Thyroid gland (tissue), 4 donors: ENCODE measurements around the gene ADAM30.

Experiments used
- POLR2A ChIP-seq, 2 donors: fragments of 450-650 bp; IDR thresholded peaks; one replicate each; pipeline ENCODE4 v1.6.1; 2017; ENCODE audit warnings: antibody characterized with exemption in 2 of 2, mild to moderate bottlenecking in 2 of 2, moderate library complexity in 1 of 2
- TF ChIP-seq, protein P1 (sequence below), 6 experiments: fragments of 200-600 bp in 3 of 6; fragments of 450-650 bp in 3 of 6; sonication (generic) in 3 of 6; IDR thresholded peaks; one replicate each; pipeline ENCODE4 v1.5.1; 2016 to 2019; ENCODE audit warnings: antibody characterized with exemption in 6 of 6, mild to moderate bottlenecking in 2 of 6, inconsistent platforms in 1 of 6, moderate library complexity in 1 of 6

DNA sequence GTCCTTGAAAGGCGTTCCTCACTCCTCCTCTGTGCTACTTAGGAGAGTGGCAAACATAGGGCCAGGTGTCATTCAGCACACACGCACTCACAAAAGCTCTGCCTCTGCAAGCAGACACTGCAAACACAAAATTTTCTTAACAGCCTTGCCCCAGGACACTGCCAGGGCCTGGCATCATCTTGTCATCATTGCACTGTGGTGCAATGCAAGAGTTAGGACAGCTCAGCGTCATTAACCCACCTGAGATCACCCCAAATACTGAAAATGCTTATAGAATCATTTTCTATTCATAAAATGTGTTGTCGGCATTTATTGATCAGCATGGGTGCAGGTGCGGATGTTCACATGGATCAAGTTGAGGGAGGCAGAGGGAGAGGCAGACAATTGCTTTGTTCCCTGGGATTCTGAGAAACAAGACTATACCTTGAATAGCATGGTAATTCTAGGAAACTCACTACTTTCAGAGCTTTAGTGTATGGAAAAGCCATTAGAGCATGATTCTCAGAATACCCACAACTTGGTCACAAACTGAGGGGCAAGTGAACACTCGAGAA lies 3.0 kb downstream of the ADAM30 start:
- TF ChIP-seq, protein P1, sequence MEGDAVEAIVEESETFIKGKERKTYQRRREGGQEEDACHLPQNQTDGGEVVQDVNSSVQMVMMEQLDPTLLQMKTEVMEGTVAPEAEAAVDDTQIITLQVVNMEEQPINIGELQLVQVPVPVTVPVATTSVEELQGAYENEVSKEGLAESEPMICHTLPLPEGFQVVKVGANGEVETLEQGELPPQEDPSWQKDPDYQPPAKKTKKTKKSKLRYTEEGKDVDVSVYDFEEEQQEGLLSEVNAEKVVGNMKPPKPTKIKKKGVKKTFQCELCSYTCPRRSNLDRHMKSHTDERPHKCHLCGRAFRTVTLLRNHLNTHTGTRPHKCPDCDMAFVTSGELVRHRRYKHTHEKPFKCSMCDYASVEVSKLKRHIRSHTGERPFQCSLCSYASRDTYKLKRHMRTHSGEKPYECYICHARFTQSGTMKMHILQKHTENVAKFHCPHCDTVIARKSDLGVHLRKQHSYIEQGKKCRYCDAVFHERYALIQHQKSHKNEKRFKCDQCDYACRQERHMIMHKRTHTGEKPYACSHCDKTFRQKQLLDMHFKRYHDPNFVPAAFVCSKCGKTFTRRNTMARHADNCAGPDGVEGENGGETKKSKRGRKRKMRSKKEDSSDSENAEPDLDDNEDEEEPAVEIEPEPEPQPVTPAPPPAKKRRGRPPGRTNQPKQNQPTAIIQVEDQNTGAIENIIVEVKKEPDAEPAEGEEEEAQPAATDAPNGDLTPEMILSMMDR (IDR thresholded peaks at IDR 0.05): no peak
- no peak for TF ChIP-seq POLR2A (IDR thresholded peaks at IDR 0.05)
